ENCODE data around the gene DDX27. TPM values are rescaled to one million over a fixed set of nuclear protein-coding genes. Genes with fewer than 3 reads are reported as not detected.

The DDX27 gene
- polyA plus RNA-seq, 1 of the 3 experiments (the other 2 are of a cell fraction), result 51.9 TPM

- no peaks in the 10 kb centered on the region for H3K27me3 ChIP-seq (ENCODE audit: insufficient read depth)
- no peak overlapping the region for H2AFZ ChIP-seq (ENCODE audit: low read depth)
- H3F3A ChIP-seq (replicated peaks; ENCODE audit: insufficient read depth), result no peaks in the 10 kb centered on the region
- H3K4me1 ChIP-seq (ENCODE audit: control insufficient read depth in 1 of 2, insufficient read depth in 2 of 2, low read depth in 1 of 2, low read length in 1 of 2), result no peaks in the 10 kb centered on the region
- no peak overlapping the region for H3K4me3 ChIP-seq (ENCODE audit: low read depth in 2 of 2, low read length in 1 of 2)
- ChIA-PET CTCF (interaction anchor here (0.9 to 1.0 kb wide), 3 partner anchors 12 to 86 kb away, joined by 3 to 4 read pairs (median 3); no protein-coding TSS in a partner anchor), POLR2A (interaction anchor here (1.2 kb wide), 1 partner anchor 8 kb away, joined by 4 read pairs; no protein-coding TSS in a partner anchor)
- H3K79me2 ChIP-seq (ENCODE audit: insufficient read depth), result no peaks in the 10 kb centered on the region
- H3K9me2 ChIP-seq, result no peaks in the 10 kb centered on the region
- no peak overlapping the region for H3K27ac ChIP-seq (ENCODE audit: low read depth in 2 of 2, low read length in 1 of 2)
- H3K36me3 ChIP-seq (replicated peaks in 1 of 2; ENCODE audit: control insufficient read depth in 1 of 2, insufficient read depth in 2 of 2, low read length in 1 of 2), result peaks cover 35 to 67% of the 10 kb centered on the region in 2 experiments
- WGBS (ENCODE audit: low lambda C conversion rate), result 98% methylated on average over 6 of the region's 6 CpGs
- TF ChIP-seq, protein P1, sequence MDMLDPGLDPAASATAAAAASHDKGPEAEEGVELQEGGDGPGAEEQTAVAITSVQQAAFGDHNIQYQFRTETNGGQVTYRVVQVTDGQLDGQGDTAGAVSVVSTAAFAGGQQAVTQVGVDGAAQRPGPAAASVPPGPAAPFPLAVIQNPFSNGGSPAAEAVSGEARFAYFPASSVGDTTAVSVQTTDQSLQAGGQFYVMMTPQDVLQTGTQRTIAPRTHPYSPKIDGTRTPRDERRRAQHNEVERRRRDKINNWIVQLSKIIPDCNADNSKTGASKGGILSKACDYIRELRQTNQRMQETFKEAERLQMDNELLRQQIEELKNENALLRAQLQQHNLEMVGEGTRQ (IDR thresholded peaks at IDR 0.05; ENCODE audit: borderline replicate concordance, low read depth, low read length), result no peak
- no peak for TF ChIP-seq NFIC (IDR thresholded peaks at IDR 0.05; ENCODE audit: borderline replicate concordance)
- no peak for TF ChIP-seq ZBTB33 (IDR thresholded peaks at IDR 0.05; ENCODE audit: borderline replicate concordance, low read depth)
- no peak for TF ChIP-seq POLR2AphosphoS5 (IDR thresholded peaks at IDR 0.05; ENCODE audit: low read depth, low read length)
- no peak for TF ChIP-seq NRF1 (IDR thresholded peaks at IDR 0.05; ENCODE audit: low read depth, low read length)
- TF ChIP-seq ELF1 (IDR thresholded peaks at IDR 0.05), result no peak
- no peak for TF ChIP-seq GABPA (IDR thresholded peaks at IDR 0.05; ENCODE audit: low read depth)
- no peak for TF ChIP-seq FOSL2 (IDR thresholded peaks at IDR 0.05; ENCODE audit: borderline replicate concordance, low read depth)
- TF ChIP-seq RCOR1 (IDR thresholded peaks at IDR 0.05; ENCODE audit: low read length), result no peak
- TF ChIP-seq RFX5 (IDR thresholded peaks at IDR 0.05; ENCODE audit: low read length), result no peak
- TF ChIP-seq, protein P2, sequence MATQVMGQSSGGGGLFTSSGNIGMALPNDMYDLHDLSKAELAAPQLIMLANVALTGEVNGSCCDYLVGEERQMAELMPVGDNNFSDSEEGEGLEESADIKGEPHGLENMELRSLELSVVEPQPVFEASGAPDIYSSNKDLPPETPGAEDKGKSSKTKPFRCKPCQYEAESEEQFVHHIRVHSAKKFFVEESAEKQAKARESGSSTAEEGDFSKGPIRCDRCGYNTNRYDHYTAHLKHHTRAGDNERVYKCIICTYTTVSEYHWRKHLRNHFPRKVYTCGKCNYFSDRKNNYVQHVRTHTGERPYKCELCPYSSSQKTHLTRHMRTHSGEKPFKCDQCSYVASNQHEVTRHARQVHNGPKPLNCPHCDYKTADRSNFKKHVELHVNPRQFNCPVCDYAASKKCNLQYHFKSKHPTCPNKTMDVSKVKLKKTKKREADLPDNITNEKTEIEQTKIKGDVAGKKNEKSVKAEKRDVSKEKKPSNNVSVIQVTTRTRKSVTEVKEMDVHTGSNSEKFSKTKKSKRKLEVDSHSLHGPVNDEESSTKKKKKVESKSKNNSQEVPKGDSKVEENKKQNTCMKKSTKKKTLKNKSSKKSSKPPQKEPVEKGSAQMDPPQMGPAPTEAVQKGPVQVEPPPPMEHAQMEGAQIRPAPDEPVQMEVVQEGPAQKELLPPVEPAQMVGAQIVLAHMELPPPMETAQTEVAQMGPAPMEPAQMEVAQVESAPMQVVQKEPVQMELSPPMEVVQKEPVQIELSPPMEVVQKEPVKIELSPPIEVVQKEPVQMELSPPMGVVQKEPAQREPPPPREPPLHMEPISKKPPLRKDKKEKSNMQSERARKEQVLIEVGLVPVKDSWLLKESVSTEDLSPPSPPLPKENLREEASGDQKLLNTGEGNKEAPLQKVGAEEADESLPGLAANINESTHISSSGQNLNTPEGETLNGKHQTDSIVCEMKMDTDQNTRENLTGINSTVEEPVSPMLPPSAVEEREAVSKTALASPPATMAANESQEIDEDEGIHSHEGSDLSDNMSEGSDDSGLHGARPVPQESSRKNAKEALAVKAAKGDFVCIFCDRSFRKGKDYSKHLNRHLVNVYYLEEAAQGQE (IDR thresholded peaks at IDR 0.05; ENCODE audit: low read depth, low read length), result no peak
- no peak for TF ChIP-seq TEAD4 (IDR thresholded peaks at IDR 0.05; ENCODE audit: borderline replicate concordance, insufficient read depth)
- TF ChIP-seq MEF2A (IDR thresholded peaks at IDR 0.05; ENCODE audit: borderline replicate concordance, low read depth), result no peak
- TF ChIP-seq GATA2 (CRISPR knock-in tag; IDR thresholded peaks at IDR 0.05), result no peak
- no peak for TF ChIP-seq EP300 (IDR thresholded peaks at IDR 0.05; ENCODE audit: borderline replicate concordance in 1 of 2, low read depth in 1 of 2, low read length in 1 of 2)
- TF ChIP-seq IRF3 (IDR thresholded peaks at IDR 0.05; ENCODE audit: low read depth, low read length), result no peak
- no peak for TF ChIP-seq TCF12 (IDR thresholded peaks at IDR 0.05)
- no peak for TF ChIP-seq CHD2 (IDR thresholded peaks at IDR 0.05; ENCODE audit: low read length, partially characterized antibody)
- no peaks in the 10 kb centered on the region for H3K9me3 ChIP-seq
- no peak overlapping the region for H3K9ac ChIP-seq
- no peak for DNase-seq
- H4K20me1 ChIP-seq (ENCODE audit: insufficient read depth), result no peaks in the 10 kb centered on the region
- no peak overlapping the region for H3K4me2 ChIP-seq
Measured at GRCh38 chr20:49234831-49235230, 15.6 kb downstream of the DDX27 start.
